ENCODE measurements around the gene SLC2A4RG.

Gene SLC2A4RG

DNA sequence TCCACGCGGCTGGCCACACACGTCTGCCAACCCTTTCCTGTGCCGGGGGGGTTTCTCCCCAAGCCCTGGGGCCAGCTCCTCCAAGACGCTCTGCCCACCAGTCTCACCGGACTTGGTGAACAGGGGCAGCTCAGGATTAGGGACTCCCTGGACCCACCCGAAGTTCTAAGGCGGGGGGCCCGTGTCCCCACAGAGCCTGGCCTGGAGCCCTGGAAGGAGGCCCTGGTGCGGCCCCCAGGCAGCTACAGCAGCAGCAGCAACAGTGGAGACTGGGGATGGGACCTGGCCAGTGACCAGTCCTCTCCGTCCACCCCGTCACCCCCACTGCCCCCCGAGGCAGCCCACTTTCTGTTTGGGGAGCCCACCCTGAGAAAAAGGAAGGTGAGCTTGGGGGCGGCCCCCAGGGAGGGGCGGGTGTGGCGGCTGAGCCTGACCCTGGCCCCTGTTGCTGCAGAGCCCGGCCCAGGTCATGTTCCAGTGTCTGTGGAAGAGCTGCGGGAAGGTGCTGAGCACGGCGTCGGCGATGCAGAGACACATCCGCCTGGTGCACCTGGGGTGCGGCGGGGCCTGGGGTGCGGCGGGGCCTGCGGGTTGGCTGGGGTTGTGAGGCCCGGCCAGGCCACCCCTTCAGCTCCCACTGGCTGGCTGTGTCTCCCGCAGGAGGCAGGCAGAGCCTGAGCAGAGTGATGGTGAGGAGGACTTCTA, 2.3 kb downstream of the SLC2A4RG start:
- DNase-seq = peak; percentile 43

DNA sequence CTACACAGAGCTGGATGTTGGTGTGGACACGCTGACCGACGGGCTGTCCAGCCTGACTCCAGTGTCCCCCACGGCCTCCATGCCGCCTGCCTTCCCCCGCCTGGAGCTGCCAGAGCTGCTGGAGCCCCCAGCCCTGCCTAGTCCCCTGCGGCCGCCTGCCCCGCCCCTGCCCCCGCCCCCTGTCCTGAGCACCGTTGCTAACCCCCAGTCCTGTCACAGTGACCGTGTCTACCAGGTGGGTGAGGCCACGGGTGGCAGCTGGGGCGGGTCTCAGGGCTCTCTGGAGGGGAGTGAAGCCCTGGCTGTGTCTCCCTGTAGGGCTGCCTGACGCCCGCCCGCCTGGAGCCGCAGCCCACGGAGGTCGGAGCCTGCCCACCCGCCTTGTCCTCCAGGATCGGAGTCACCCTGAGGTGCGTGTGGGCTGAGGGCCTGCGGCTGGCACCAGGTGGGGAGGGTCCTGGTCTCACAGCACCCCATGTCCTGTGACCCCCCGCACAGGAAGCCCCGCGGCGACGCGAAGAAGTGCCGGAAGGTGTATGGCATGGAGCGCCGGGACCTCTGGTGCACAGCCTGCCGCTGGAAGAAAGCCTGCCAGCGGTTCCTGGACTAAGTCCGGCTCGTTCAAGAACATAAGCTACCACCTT, 2.9 kb downstream of the SLC2A4RG start:
- DNase-seq = peak; percentile 43

DNA sequence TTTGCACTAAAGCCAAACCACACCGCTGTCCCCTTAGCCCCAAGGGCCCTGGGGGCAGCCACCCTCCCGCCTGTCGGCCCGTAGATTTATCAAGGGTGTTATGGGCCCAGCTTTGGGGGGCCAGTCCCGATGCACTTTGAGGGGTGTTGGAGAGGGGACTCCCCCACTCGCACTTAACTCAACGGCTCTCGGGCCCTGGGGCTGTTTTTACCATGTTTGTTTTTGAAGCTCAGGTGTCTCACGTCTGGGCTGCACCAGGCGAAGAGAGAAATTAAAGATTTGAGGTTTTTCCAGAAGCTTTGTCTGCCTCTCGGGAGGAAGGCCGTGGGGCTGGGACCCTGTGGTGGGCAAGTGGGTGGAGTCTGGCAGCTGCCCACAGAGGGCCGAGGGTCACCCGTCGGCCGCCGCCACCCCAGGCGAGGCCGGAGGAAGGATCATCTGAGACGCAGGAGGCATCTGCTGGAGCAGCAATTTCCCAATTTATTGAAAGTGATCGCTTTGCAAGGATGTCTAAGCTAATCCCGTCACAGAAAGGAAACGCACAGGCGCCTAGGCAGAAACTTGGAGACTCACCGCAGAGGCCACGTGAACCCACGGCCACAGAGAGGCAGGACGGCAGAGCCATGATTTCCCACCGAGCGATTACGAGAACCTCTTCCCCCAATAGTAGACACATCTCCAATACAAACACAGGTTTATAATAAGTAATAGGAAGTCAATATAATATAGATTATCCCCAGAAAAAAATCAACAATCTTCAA, 3.8 kb downstream of the SLC2A4RG start:
- peak; percentile 52 for DNase-seq

DNA sequence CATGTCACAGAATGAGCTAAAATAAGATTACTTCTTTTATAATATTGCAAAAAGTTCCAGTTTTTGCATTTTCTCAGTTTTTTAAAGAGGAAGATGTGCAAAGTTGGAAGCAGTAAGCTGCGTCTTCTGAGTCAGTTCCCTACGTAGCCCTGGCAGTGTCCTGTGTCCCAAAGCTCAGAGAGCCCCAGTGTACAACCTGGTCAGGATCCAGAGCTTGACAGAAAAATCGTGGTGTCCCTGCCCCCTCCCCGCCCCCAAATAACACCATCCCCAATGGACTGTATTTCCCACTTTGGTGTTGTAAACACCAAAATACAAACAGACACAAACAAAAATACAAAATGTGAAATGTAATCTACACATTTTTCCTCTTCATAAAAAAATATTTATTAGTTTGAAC, 4.6 kb downstream of the SLC2A4RG start:
- DNase-seq = no peak

DNA sequence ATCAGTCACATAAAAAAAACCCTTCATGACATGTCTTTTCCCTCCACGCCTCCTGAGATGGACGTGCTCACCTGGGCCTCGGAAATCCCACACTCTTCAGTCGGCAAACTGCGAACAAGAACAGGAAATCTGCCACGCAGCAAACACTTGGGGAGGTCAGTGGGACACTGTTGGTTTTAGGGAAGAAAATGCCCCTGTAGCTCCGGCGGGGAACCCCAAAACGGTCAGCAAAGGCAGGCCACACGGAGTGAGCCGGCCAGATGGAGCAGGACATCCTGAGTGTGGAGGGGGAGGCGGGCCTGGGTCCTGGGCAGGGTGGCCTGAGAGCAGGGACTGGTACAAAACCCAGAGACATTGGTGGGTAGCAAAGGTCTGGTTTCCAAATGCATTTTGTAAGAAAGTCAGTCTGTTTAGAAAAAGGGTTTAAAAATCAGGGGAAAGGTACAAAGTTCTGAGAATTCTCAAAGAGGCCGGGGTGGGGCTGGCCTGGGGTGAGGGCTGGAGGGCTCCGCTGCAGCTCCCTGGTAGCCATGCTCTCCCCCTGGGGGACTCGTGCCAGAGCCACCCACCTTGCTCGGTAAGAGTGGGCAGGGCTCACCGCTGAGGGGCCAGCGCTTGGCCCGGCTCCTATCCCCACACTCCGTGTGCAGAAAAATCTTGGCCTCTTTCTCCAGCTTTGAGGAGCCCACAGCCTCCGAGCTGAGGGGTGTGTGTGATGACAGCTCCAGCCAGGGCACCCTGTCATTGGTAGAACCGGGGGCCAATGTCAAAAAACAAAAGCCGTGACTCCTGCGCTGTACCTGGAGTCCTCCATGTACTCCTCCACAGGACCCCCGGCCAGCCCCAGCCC, 5.2 kb downstream of the SLC2A4RG start:
- DNase-seq = peak; percentile 61

DNA sequence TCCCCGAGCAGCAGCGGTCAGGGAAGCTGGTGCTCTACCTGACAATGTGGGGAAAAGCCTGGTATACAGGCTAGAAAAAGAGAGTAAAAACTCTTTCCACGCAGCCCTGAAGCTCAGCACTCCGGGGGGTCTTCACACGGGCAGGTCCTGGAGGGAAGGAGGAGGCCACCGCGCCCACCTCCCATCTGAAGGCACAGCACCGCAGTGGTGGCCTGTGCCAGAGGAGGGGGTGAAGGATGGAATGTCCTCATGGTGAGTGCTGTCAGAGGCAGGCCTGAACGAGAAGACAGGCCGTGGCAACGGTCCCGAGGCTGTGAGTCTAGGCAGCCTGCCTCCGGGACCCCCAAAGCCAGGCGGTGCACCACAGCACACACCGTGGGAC, 5.8 kb downstream of the SLC2A4RG start:
- peak; percentile 47 for DNase-seq

DNA sequence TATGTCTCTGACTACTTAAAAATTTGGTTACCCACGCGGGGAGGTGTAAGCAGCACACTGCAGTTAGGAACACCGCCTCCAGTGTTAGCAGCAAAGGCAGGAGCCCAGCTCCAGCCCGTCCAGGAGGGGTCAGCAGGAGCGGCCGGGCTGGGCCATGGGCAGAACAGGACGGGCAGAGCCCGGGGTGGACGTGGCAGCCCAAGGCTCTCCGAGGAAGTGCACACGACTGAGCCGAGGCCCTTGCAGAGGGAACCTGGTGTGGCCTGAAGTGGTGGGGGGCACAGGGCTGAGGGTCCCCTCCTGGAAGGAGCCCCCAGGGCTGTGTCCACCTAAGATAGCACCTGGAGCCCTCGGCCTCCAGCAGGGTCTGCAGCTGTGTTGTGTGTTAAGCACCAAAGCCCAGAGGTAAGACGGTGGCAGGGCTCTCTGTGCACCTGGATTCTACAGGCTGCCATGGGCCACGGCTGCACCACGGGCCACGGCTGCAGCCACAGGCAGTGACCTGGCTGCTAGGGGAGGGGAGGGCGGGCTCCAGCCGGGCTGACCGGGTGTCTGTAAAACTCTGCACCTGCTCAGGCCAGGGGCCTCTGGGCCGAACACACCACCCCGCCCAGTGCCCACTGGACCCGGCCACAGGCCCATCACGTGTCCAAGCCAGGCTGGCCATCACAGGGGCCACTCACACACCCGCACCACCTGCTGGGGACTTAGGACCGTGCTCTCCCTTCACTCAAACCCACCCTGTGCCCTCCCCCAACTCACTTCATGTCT, 6.6 kb downstream of the SLC2A4RG start:
- DNase-seq = peak; percentile 57

DNA sequence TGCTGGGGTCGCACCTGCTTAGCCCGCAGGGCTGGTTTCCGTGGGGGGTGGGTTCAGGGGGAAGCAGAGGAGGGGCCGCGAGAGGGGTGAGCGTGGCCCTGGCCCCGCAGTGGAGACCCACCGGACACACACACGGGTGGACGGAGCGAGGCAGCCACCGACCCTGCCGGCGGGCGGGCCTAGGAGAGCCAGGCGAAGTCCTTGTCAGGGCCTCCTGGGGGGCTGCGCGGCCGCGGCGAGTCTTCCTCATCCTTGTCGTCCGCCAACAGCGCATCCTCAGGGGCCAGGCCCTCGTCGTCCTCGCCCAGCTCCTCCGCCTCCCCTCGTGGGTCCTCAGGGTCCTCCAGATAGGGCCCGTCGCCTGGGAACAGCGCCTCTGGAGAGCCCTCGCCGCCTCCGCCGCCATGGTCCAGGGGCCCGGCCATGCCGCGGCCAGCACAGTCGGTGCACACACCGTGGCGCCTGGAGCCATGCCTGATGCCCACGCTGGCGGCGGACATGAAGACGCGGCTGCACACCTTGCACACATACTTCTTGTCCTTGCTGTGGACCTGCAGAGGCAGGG, 7.3 kb downstream of the SLC2A4RG start:
- peak; percentile 23 for DNase-seq

DNA sequence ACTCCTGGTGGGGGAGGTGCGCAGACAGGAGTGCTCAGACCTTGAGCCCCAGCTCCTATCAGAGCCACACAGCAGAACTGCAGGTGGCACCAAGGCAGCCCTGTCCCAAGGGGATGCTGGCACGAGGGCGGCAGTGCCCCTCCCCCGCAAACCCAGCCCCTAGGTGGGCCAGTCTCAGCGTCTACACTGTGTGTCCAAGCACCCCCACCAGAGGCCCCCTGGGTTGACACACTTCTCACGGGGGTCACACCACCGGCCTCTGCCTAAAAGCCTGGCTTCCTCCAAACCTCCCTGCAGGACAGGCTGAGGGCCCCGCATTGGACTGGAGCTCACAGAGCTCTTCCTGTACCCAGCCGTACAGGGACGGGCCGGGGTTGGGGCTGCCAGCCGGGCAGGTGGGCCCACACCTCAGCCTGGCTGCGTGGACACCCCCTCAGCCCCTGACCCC, 8.1 kb downstream of the SLC2A4RG start:
- peak; percentile 74 for DNase-seq

DNA sequence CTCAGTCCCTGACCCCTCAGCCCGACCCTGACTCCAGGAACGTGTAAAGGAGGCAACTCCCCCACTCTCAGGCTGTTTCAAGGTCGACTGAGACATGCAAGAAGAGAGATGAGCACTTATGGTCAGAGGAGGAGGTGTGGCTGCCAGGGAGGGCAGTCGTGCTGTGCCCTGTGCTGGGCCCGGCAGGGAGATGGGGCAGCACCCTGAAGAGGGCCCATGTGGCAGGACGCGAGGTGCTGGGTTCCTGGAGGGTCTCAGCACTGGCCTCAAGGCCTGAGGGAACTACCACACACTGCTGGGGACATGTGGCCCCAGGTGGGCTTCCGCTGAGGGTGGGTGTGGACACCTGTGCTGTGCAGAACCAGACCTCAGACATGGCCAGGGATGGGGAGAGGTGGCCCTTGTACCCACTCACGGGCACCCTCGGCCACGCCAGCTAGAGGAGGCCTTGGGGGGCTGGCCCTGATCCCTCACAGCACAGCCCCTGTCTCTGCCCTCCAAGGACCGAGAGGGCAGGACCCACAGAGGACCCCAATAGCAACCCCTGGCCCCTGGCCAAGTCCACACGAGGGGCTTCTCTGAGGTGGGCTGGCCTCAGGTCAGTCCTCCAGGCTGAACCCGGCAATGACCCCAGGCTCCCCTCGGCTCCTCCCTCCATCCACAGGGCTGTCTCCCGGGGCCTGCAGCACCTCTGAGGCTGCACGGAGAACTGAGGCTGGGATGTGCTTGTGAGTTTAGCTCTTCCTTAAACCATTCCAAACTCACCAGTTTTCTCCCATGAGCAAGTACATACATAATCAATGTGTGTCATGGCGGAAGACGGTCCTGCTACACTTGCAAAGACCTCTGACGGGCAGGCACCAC, 8.7 kb downstream of the SLC2A4RG start:
- DNase-seq = peak; percentile 42

DNA sequence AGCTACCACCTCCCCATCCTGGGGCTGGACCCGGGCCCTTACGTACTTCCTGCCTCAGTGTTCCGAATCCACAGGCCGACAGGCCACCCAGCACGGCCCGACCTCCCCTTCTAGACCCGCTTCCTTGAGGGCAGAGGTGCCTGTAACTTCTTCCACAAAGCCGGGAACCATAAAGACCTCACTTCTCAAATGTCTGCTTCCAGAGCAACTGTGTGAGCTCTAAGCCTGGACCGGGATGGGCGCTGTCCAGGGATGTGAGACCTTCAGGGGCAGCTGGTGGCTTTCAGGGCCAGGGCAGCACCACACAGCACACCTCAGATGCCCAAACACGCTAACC, 9.3 kb downstream of the SLC2A4RG start:
- peak; percentile 56 for DNase-seq

DNA sequence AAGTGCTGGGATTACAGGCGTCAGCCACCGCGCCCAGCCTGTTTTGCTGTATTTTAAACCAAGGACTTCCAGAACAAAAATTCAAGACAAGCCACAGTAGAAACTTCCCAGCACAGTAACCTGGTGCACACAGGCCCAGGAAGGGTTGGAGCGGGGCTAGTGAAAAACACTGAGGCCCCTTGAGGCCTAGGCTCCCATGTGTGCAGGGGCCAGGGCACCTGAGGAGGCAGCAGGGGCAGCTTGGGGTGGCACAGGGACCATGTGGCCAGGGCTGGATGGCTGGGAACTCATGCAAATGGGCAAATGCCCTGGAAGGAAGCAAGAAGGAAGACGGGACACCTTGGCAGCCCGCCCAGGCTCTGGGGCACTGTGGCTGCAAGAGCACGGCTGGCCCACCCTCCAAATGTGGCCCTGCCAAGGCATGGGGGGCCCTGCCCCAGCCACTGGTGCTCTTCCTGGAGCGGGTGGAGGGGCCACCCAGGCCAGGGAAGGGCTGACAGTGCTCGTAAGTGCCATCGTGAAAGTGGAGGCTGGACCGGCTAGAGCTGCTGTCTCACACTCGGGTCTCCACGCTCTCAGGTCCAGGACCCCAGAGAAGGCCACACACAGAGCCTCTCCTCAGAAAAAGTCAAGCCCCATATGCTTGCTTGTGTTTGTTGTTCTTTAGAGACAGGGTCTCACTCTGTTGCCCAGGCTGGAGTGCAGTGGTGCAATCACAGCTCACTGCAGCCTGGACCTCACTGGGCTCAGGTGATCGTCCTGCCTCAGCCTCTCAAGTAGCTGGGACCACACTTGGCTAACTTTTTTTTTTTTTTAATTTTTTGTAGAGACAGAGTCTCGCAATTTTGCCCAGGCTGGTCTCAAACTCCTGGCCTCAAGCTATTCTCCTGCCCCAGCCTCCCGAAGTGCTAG, 10.3 kb downstream of the SLC2A4RG start:
- DNase-seq = peak; percentile 47

DNA sequence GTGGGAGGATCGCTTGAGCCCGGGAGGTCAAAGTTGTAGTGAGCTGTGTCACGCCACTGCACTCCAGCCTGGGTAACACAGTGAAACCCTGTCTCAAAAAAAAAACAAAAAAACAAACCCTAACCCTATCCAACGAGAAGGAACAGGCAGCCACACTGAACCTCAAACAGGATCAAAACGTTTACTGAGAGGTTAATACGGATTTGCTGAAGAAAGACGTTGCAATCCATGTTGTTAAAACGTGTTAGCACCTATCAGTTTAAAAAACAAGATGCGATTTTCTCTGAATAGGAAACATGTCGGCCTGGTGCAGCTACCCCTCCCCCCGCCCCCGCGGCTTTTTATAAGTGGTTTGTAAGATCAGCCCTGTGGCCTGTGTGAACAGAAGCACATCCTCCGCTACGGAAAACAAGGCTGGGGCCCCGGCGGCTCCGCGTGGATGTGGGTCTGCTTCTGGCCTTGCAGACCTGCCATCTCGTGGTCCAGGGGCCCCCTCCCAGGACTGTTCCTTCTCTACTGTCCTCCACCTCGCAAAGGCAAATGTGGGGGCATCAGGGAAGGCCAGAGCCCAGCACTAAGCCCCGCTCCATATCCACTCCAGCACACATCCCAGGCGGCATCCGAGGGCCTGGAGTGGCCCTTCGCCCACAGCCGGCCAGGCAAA, 11.4 kb downstream of the SLC2A4RG start:
- no peak for DNase-seq

DNA sequence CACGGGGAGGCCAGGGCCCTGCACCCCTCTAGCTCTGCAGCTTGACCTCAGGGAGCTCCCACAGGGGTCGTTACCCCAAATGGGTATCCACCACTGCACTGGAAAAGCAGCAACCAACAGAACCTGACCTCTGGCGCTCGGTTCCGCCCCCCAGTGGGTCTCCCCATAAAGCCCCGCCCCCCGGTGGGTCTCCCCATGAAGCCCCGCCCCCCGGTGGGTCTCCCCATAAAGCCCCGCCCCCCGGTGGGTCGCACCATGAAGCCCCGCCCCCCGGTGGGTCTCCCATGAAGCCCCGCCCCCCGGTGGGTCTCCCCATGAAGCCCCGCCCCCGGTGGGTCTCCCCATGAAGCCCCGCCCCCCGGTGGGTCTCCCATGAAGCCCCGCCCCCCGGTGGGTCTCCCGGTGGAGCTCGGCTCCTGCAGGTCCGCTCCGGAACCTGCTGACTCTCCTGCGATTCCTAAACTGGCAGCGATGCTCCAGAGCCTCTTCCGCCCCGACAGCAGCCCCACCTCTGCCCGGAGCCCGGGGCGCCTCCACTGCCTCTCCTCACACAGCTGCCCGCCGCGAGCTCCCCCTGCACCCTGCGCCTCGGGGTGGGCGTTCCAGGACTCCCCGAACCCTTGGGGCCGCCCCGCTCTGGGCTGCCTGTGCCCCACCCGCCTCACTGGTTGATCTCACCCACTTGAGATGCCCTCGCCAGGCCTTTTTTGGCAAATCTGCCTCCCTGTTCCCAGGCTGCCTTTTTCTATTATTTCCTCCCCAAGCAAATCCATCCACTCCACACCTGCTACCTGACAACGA, 12.1 kb downstream of the SLC2A4RG start:
- DNase-seq = peak; percentile 71

DNA sequence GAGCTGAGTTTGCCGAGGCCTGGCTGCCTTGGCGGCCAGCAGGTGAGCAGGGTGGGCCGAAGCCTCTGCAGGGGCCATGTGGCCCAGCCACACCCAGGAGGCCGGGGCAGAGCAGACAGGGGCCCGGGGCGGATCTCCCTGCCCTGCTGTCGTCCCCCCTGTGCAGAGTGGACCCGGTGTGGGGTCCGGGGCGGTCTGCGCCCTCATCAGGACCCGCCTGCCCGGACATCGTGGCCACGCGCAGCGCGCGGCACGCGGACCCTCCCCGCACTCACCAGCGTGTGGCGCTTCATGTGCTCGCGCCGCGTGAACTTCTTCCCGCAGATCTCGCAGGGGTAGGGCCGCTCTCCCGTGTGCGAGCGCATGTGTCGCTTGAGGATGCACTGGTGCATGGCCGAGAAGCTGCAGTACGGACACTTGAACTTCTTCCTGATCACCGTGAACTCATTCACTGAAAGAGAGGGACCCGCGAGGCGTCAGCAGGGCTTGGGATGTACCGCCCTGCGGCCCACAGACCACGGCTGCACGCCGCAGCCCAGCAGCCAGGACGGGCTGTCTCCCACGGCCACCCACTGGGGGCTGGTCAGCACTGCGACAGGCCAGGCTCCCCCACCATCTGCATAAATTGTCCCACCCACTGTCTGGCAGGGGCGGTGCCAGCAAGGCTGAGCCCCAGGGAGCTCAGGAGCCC, 13.0 kb downstream of the SLC2A4RG start:
- DNase-seq = peak; percentile 49

DNA sequence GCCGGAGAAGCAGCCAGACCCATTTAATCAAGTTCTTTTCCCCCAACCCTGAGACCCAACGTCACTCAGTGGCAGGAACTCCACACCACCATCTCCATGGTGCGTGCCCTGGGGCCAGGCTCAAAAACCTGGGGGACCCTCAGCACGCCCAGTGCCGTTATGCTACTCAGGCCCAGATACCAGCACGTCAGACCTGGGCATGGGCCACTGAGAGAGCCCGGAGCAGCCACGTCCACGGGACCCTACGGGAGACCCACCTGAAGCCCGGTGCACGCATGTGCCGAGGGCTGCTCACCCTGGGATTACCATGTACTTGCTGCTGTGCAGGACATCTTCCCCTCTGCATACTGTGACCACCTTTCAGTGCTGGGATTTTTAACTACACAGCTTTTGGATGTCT, 13.8 kb downstream of the SLC2A4RG start:
- DNase-seq = no peak

DNA sequence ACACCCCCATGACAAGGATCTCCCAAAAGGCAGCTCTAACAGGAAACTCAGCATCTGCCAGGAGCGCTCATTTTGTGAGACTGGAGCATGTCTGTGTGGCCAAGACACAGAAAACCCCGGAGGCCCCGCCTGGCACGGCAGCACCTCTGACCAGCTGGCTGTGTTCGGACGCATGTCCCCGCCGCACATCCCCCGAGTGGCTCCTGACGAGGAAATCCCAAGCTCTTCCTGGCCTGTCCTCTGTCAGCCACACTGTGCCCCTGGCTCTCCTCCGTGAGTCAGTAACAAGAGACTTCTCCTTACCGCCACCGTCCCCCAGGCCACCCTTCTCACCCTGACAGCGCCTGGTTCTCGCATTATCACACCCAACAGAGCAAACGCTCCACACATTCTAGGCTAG, 14.4 kb downstream of the SLC2A4RG start:
- DNase-seq = no peak
